ENCODE results near the gene HCCS. TPM values are rescaled to one million over a fixed set of nuclear protein-coding genes. Genes with fewer than 3 reads are reported as not detected.

The HCCS gene
- total and polyA plus RNA-seq, 2 donors (not counting 3 experiments of a cell fraction or from before 2014, with no cell fraction given) = 16.9 to 39.3 TPM

DNA sequence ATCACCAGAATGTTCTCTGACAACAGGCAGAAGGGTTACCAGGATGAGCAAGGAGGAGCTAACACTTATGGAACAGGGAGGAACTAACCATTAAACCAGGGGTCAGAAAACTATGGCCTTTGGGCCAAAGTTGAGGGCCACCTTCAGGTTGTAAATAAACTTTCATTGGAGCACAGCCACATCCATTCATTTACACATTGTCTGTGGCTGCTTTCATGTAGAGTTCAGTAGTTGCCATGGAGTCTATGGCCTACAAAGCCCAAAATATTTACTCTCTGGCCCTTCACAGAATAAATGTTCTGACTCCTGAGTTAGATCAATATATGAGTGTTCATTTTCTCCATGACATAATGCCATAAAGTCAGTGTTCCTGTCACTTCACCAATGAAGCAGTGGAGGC, 13.2 kb upstream of the HCCS start:
- Histone ChIP-seq H3K4me3 (replicated peaks in 1 of 3; ENCODE audit: insufficient read depth in 1 of 3, low read depth in 1 of 3, low read length in 3 of 3) (no peak overlapping the region), H3K79me2 (ENCODE audit: control insufficient read depth, insufficient read depth, low read length) (no peaks in the 10 kb centered on the region), H3K9me3 (replicated peaks; ENCODE audit: control insufficient read depth, insufficient read depth, low read length) (no peaks in the 10 kb centered on the region), H3K36me3 (ENCODE audit: control insufficient read depth in 2 of 2, extremely low read depth in 1 of 2, insufficient read depth in 2 of 2, low read length in 2 of 2) (no peaks in the 10 kb centered on the region), H3K27ac (ENCODE audit: insufficient read depth, low read depth, low read length) (no peak overlapping the region), H4K20me1 (replicated peaks; ENCODE audit: control insufficient read depth, extremely low read depth, insufficient read depth, low read length) (no peaks in the 10 kb centered on the region), H3K4me2 (ENCODE audit: insufficient read depth, low read length) (no peak overlapping the region), H3K9ac (replicated peaks; ENCODE audit: extremely low read depth, insufficient read depth, low read length) (no peak overlapping the region), H2AFZ (ENCODE audit: low read depth, low read length) (no peak overlapping the region), H3K4me1 (ENCODE audit: control insufficient read depth, extremely low read depth, insufficient read depth, low read length) (peaks cover 4% of the 10 kb centered on the region), H3K27me3 (ENCODE audit: control insufficient read depth in 2 of 2, insufficient read depth in 2 of 2, low read length in 2 of 2) (no peaks in the 10 kb centered on the region), H3K9me1 (replicated peaks; ENCODE audit: control insufficient read depth, extremely low read depth, insufficient read depth, low read length) (no peaks in the 10 kb centered on the region)
- dilution Hi-C loops (cut with MboI; ENCODE audit: extremely low pct_ligation_motif_present, low sequenced_read_pairs) = no loop called here
- FAIRE-seq = no peak
- intact Hi-C loops (cut with micrococcal nuclease) = no loop called here
- TF ChIP-seq GATA2 (IDR thresholded peaks at IDR 0.05; ENCODE audit: insufficient read depth, insufficient read length, low read depth, low read length) (no peak), MYC (IDR thresholded peaks at IDR 0.05; ENCODE audit: low read depth, low read length) (no peak), POLR2AphosphoS5 (IDR thresholded peaks at IDR 0.05; ENCODE audit: insufficient read depth, low read depth, low read length) (no peak), EZH2 (IDR thresholded peaks at IDR 0.05; ENCODE audit: borderline replicate concordance, low read depth, low read length, severe bottlenecking) (no peak), POLR2A (IDR thresholded peaks at IDR 0.05; ENCODE audit: low read depth, low read length) (no peak), FOS (IDR thresholded peaks at IDR 0.05; ENCODE audit: borderline replicate concordance, insufficient read depth, low read length) (no peak), JUN (IDR thresholded peaks at IDR 0.05; ENCODE audit: borderline replicate concordance, insufficient read depth, insufficient read length, low read depth) (no peak)
- TF ChIP-seq, protein P1, sequence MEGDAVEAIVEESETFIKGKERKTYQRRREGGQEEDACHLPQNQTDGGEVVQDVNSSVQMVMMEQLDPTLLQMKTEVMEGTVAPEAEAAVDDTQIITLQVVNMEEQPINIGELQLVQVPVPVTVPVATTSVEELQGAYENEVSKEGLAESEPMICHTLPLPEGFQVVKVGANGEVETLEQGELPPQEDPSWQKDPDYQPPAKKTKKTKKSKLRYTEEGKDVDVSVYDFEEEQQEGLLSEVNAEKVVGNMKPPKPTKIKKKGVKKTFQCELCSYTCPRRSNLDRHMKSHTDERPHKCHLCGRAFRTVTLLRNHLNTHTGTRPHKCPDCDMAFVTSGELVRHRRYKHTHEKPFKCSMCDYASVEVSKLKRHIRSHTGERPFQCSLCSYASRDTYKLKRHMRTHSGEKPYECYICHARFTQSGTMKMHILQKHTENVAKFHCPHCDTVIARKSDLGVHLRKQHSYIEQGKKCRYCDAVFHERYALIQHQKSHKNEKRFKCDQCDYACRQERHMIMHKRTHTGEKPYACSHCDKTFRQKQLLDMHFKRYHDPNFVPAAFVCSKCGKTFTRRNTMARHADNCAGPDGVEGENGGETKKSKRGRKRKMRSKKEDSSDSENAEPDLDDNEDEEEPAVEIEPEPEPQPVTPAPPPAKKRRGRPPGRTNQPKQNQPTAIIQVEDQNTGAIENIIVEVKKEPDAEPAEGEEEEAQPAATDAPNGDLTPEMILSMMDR (IDR thresholded peaks at IDR 0.05; ENCODE audit: extremely low read depth in 1 of 2, insufficient read depth in 1 of 2, low read depth in 1 of 2, low read length in 2 of 2) = no peak
- TF ChIP-seq, protein P2, sequence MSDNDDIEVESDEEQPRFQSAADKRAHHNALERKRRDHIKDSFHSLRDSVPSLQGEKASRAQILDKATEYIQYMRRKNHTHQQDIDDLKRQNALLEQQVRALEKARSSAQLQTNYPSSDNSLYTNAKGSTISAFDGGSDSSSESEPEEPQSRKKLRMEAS (IDR thresholded peaks at IDR 0.05; ENCODE audit: insufficient read depth, insufficient read length) = no peak
- ChIA-PET CTCF (interaction anchor here (0.8 kb wide), 1 partner anchor 908 kb away, joined by 3 read pairs; no protein-coding TSS in a partner anchor), POLR2A (no interaction called here)
- no TSS peak for BruUV-seq (replicated peaks)
- DNase-seq (ENCODE audit: low read depth, low spot score) = no peak

All from endothelial cell of umbilical vein (primary cell).